KMS-11 (cell line): ENCODE measurements around the gene SCG3.

Experiments used
- H2AFZ ChIP-seq: fragments of 200-600 bp; sonication (generic); 2 replicates; pipeline ENCODE4 v1.6.1; 2016; ENCODE audit warnings: antibody characterized with exemption, mixed run types, low read depth
- H3K27ac ChIP-seq: fragments of 200-600 bp; sonication (generic); 2 replicates; pipeline ENCODE4 v1.6.1; 2016; ENCODE audit warnings: mild to moderate bottlenecking, mixed run types
- H3K27me3 ChIP-seq: fragments of 200-600 bp; sonication (generic); 2 replicates; pipeline ENCODE4 v1.6.1; 2017; ENCODE audit warnings: mild to moderate bottlenecking, low read depth, mixed run types, moderate library complexity; ENCODE audit not compliant: insufficient read depth
- H3K36me3 ChIP-seq: fragments of 200-600 bp; sonication (generic); 2 replicates; pipeline ENCODE4 v1.6.1; 2017; ENCODE audit warnings: mild to moderate bottlenecking, mixed run types; ENCODE audit not compliant: insufficient read depth
- H3K4me1 ChIP-seq: fragments of 200-600 bp; sonication (generic); 2 replicates; pipeline ENCODE4 v1.6.1; 2016; ENCODE audit warnings: mild to moderate bottlenecking, low read depth, mixed run types; ENCODE audit not compliant: poor library complexity, severe bottlenecking
- H3K4me2 ChIP-seq: fragments of 200-600 bp; sonication (generic); 2 replicates; pipeline ENCODE4 v1.7.0; 2016; ENCODE audit warnings: mild to moderate bottlenecking, mixed run types
- H3K4me3 ChIP-seq: fragments of 200-600 bp; sonication (generic); IDR thresholded peaks from 2 replicates; pipeline ENCODE4 v1.6.1; 2017; ENCODE audit warnings: low read depth, low read length, mixed read lengths; ENCODE audit not compliant: insufficient read depth
- H3K79me2 ChIP-seq: fragments of 200-600 bp; sonication (generic); 2 replicates; pipeline ENCODE4 v1.6.1; 2016; ENCODE audit warnings: low read depth, mixed run types; ENCODE audit not compliant: insufficient read depth
- H3K9ac ChIP-seq: fragments of 200-600 bp; sonication (generic); 2 replicates; pipeline ENCODE4 v1.6.1; 2016; ENCODE audit warnings: mild to moderate bottlenecking, mixed run types
- H4K20me1 ChIP-seq: fragments of 200-600 bp; sonication (generic); 2 replicates; pipeline ENCODE4 v1.6.1; 2016; ENCODE audit warnings: mild to moderate bottlenecking, mixed run types; ENCODE audit not compliant: insufficient read depth
- CTCF ChIP-seq: fragments of 200-600 bp; sonication (generic); conservative IDR thresholded peaks from 2 replicates; pipeline ENCODE4 v1.6.1; 2017; ENCODE audit warnings: low read depth, mild to moderate bottlenecking, antibody characterized with exemption, low read length, moderate library complexity, mixed read lengths

The SCG3 gene

GRCh38 chr15:51677021-51677420 is 4.3 kb upstream of the SCG3 start:
- H3K4me3 ChIP-seq = no peak overlapping the region
- no peak overlapping the region for H3K4me2 ChIP-seq
- H2AFZ ChIP-seq = no peak overlapping the region
- no peak overlapping the region for H3K9ac ChIP-seq
- H3K79me2 ChIP-seq = no peaks in the 10 kb centered on the region
- H3K4me1 ChIP-seq = no peaks in the 10 kb centered on the region
- H3K27me3 ChIP-seq = no peaks in the 10 kb centered on the region
- H4K20me1 ChIP-seq = no peaks in the 10 kb centered on the region
- no peak overlapping the region for H3K27ac ChIP-seq
- TF ChIP-seq CTCF = no peak
- no peaks in the 10 kb centered on the region for H3K36me3 ChIP-seq

- no peak for TF ChIP-seq CTCF
- Histone ChIP-seq H3K4me3 (no peak overlapping the region), H3K4me1 (no peaks in the 10 kb centered on the region), H3K36me3 (no peaks in the 10 kb centered on the region), H3K79me2 (no peaks in the 10 kb centered on the region), H3K27ac (no peak overlapping the region), H3K9ac (no peak overlapping the region), H4K20me1 (no peaks in the 10 kb centered on the region), H3K4me2 (no peak overlapping the region), H2AFZ (no peak overlapping the region), H3K27me3 (no peaks in the 10 kb centered on the region)
These were observed 3.9 kb upstream of the SCG3 start for GRCh38 chr15:51677452-51677851.

GRCh38 chr15:51678096-51678495 is 3.2 kb upstream of the SCG3 start:
- H3K4me2 ChIP-seq = no peak overlapping the region
- no peak overlapping the region for H3K4me3 ChIP-seq

GRCh38 chr15:51680321-51680720 is 982 bp upstream of the SCG3 start:
- Histone ChIP-seq H2AFZ (no peak overlapping the region), H3K4me3 (no peak overlapping the region), H3K4me2 (no peak overlapping the region), H4K20me1 (no peaks in the 10 kb centered on the region), H3K9ac (no peak overlapping the region), H3K4me1 (no peaks in the 10 kb centered on the region), H3K36me3 (no peaks in the 10 kb centered on the region), H3K27ac (no peak overlapping the region), H3K27me3 (no peaks in the 10 kb centered on the region), H3K79me2 (no peaks in the 10 kb centered on the region)
- TF ChIP-seq CTCF = no peak

More at GRCh38 chr15:51678096-51678495, 3.2 kb upstream of the SCG3 start:
- H2AFZ ChIP-seq = no peak overlapping the region
- H3K27ac ChIP-seq = no peak overlapping the region
- no peak for TF ChIP-seq CTCF
- H3K36me3 ChIP-seq = no peaks in the 10 kb centered on the region
- no peak overlapping the region for H3K9ac ChIP-seq
- H3K4me1 ChIP-seq = no peaks in the 10 kb centered on the region
- no peaks in the 10 kb centered on the region for H4K20me1 ChIP-seq
- H3K79me2 ChIP-seq = no peaks in the 10 kb centered on the region
- no peaks in the 10 kb centered on the region for H3K27me3 ChIP-seq

- Histone ChIP-seq H3K4me3 (no peak overlapping the region), H2AFZ (no peak overlapping the region), H4K20me1 (no peaks in the 10 kb centered on the region), H3K9ac (no peak overlapping the region), H3K4me2 (no peak overlapping the region), H3K4me1 (no peaks in the 10 kb centered on the region), H3K36me3 (no peaks in the 10 kb centered on the region), H3K27me3 (no peaks in the 10 kb centered on the region), H3K27ac (no peak overlapping the region), H3K79me2 (no peaks in the 10 kb centered on the region)
- TF ChIP-seq CTCF = no peak
These were observed 6.3 kb downstream of the SCG3 start for GRCh38 chr15:51687565-51687964.
